NCI-H526 treated with DMSO at 0.1 percent for 48 hours (cell line): Measurements from ENCODE around the gene SPTBN2.
"Not testable (repeated sequence)": the region's sequence is repeated elsewhere in the genome, so short reads cannot be mapped to it uniquely, and the experiment has no call there.

Source experiments
- DNase-seq: peaks from one replicate; lab custom pipeline; 2025; lab: John Stamatoyannopoulos, UW

The SPTBN2 gene

DNA sequence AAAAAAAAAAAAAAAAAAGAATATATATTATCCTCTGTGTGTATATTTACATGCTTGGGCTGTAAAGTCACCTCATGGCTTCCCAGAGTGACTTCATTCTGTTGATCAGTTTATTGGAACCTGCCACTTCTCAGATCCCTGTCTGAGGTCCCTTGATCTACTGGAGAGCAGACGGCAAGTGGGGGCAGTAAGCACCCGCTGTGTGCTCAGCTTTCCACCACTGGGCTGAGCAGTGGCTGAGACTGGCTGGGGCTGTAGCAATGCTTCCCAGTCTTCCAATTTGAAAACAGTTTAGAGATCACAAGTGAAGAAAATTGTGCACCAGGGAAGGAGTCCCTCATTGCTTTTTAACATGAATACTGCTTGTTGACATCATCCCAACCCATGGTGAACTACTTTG, 44.4 kb downstream of the SPTBN2 start:
- DNase-seq = no peak

DNA sequence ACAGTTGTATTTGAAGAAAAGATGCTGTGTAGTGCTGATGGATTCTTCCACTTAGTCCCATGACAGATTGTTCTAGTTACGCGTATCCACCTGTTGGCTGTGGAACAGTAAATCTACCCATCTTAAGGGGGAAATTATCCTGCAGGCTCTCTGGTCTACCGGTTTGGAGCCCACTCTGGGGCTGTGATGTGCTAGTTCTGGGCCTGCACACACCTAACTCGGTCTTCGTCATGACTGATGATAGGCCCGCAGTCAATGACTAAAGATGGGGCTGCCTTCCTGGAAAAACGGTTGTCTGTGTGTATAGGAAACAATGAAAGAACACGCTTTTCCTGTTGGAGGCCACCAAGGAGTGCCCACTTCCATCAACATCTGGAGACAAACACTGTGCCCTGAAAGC, 45.1 kb downstream of the SPTBN2 start:
- no peak for DNase-seq

DNA sequence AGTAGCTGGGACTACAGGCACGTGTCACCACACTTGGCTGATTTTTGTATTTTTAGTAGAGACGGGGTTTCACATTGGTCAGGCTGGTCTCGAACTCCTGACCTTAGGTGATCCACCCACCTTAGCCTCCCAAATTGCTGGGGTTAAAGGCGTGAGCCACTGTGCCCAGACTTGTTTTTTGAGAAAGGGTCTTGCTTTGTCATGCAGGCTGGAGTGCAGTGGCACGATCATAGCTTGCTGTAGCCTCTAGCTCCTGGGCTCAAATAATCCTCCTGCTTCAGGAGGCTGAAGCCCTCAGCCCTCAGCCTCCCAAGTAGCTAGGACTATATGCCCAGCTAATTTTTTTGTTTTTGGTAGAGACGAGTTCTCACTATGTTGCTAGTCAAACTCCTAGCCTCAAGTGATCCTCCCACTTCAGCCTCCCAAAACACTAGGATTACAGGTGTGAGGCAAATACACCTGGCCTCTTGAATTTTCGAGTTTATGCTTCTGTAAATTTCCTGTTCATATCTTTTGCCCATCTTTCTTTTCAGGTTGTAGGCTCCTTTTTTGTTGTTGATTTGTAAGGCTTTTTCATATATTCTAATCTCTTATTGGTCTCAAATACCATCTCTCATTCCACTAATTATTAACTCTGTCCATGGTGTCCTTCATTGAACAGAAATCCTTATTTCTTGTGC, 47.9 kb downstream of the SPTBN2 start:
- DNase-seq = no peak

DNA sequence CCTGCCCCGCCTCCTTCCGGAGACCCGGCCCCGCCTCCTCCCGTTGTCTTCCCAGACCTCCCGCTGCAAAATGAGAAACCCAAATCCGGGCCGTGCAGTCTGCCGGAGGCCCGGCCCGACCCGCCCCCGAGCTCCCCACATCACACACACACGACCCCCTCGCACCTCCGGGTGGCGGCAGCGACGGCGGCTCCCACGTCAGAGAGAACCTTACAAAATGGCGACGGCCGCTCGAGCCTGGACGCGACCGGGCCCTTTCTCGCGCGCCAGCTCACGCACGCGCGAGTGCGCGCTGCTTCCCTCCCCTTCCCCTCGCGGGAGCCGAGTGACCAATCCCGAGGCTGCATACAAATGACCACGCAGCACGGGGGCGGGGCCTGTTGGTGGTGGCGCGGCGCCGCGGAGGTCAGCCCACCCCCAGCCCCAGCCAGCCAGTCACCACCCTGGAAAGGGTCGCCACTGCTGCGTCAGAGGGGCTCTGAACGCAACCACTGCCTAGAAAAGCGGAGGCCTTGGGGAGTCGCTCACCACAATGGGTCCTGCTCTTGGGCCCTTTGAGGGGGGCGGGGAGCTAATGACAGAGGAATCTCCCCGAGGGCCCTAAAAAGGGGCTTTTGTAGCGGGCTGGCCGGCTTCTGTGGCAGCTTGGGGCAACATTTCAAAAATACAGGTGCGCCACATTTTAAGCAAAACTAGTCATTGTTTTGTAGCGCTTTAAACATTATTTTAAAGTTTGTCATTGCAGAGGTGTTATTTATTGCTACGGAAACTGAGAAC, 51.2 kb downstream of the SPTBN2 start, which contains the start of gene RBM4B:
Gene RBM4B (minus strand): TSS at position 289 of the 777 bp plus-strand sequence. CDS start 808 bp downstream, outside the sequence.
- DNase-seq = peak; percentile 95

DNA sequence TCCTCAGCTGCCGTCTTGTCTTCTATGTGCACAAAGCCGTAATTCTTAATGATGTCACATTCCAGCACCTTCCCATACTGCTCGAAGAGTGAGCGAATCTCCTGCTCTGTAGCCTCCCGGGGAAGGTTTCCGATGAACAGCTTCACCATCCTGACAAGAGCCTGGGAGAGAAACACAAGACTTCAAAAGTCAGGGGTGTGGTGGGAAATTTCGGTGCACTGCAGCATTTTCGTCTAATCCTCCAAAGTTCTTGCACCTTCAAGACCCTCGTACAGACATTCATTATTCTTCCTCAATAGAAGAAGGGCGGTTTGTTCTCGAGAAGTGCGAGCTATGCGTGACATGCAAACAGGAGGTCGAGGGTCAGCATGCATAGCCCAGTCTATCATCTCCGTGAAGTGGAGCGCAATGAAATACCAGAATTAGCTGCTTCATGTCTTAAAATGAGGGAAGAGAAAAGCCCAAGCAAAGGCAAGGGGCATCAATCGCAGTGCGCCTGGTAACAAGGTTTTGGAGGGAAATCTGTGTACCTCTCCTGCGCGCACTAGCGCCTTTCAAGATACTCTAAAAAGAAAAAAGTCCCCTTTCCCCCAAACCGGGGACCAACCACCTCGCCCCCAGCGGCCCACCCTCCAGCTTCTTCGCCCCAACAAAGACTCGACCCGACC, 52.0 kb downstream of the SPTBN2 start:
- no peak for DNase-seq

DNA sequence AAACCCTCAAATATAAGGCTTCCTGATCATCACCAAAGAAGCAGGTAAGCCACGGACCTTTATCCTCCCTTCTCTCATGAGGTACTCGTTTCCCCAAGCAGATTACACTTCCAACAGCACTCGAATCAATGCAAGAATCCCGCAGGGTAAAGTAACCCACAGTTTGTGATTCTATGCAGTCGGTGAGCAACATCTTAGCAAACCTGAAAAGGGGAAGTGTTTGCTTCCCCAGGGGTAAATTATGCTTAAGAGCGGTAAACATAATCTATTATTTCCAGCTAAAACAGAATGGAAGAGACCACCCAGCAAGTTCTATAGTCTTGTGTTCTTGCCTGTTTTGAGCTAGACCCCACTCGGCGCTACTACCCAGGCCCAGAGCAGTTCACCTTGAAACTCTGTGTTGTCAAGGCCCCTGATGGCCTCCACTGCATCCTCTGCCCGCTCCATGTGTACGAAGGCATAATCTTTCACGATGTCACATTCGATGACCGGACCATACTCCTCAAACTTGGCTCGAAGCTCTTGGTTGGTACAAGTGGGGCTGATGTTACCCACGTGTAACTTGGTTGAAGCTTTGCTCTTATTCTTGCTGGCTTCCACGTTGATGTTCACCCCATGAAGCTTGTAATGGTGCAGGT, 52.6 kb downstream of the SPTBN2 start:
- no peak for DNase-seq

DNA sequence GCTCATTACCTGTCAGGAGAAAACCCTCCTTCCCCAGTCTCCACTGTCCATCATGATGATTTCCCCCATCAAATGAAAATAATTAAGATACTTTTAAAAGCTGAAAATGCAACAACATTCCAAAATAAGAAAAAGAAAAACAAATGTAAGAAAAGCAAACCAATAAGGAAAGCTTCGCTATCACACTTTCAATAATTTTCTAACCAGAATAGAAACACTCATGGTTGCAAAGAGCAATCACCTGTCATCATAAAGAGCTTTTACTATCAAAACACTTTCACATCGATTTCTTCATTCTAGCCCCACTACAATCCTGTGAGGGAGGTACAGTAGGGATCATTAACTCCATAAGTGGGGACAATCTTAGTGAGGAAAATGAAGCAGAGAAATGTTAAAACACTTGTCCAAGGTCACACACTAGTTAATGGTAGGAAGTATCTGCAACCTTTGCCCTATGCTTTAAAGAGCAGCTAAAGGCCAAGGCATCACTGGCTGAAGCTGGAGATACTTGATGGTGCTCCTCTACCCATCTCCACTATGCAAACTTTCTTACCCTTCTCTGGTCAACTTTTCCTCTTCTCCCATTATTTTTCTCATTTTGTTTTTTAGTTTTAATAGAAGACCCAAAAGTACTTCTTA, 53.9 kb downstream of the SPTBN2 start:
- DNase-seq = no peak

DNA sequence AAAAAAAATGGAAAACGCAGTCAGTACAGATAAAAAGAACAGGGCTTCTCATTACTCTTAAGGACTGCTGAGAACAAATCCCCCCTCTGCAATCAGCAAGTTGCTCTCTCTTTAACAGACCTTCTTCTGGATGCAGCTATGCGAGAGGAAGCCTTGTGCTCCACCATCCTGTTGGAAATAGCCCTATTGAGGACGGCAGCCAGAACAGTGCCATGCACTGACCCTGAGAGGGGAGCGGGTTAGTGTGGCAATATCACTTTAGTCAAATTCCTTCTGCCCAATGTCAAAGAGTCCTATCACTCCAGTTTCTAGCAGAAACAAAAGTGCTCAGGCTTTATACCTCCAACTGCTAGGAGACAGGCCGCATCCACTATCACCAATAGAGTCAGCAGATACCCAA, 58.2 kb downstream of the SPTBN2 start:
- DNase-seq = no peak

DNA sequence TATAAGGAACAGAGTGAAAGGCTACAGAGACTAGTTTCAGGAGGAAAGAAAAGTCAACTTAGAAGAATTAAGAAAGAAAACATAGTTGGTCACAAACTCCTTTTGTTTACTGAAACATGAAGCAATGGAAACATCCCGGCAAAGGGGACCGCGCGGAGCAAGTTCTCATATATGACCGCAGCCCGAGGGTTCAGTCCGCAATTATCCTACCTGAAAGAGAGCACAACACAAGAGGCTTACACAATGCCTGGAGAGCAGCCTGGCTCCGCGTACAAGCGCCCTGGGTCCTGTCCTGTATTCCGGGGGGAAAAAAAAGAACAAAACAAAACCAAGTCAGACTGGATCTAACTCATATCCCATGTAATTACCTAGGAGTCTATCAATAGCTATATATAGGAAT, 63.6 kb downstream of the SPTBN2 start:
- DNase-seq = no peak

DNA sequence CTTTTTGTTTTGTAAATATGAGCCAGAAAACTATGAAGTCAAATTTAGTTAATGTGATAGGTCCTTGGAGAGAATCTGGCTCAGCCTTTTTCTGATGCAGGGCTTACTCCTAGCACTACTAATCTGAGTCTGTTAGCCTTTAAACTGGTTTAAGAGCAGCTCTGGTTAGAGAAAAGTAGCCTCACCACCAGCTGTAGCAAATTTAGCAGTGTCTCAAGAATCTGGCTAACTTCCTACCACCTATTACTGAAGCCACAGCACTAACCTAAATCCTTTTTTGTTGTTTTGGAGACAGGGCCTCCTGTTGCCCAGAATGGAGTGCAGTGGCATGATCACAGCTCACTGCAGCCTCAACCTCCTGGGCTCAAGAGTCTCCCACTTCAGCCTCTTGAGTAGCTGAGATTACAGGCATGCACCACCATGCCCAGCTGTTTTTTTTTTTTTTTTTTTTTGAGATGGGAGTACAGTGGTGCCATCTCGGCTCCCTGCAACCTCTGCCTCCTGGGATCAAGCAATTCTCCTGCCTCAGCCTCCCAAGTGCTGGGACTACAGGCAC, 65.2 kb downstream of the SPTBN2 start:
- no peak for DNase-seq

DNA sequence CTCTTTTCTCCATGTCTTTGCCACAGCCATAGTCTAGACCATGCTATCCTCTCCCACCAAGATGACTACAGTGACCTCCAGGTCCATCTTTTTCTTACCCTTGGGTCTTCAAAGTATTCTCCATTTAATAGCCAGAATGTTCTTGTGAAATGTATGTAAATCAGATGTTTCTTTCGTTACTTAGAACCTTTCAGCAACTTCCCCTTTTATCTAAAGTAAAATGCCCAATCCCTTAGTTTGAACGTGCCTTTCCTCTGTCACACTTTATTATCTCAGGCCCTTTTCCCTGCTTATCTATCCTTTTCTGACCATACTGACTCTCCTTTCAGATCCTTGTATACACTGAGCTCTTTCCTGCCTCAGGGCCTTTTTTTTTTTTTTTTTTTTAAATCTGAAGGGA, 69.3 kb downstream of the SPTBN2 start:
- no peak for DNase-seq

DNA sequence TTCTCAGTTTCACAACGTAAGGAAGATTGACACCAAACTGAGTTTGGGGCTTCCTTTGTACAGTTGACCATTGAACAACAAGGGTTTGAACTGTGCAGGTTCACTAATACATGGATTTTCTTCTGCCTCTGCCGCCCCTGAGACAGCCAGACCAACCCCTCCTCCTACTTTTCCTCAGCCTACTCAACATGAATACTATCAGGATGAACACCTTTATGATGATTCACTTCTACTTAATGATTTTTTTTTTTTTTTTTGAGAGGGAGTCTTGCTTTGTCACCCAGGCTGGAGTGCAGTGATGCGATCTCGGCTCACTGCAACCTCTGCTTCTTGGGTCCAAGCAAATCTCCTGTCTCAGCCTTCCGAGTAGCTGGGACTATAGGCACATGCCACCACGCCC, 75.9 kb downstream of the SPTBN2 start:
- no peak for DNase-seq

DNA sequence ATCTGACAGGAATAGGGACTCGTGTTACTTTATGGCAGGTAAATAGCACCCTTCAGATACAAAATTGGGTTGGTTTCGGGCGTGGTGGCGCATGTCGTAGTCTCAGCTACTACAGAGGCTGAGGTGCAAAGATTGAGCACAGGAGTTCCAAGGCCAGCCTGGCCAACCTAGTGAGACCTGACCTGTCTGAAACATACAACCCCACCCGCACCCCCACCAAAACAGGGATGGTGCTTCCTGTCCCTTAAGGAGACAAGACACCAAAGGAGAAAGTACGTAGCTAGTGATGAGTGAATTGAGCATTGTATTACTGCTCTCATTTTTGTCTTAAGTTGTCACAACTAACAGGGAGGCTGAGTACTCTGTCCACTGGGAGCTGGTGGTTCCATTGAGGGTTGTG, 76.4 kb downstream of the SPTBN2 start:
- no peak for DNase-seq

DNA sequence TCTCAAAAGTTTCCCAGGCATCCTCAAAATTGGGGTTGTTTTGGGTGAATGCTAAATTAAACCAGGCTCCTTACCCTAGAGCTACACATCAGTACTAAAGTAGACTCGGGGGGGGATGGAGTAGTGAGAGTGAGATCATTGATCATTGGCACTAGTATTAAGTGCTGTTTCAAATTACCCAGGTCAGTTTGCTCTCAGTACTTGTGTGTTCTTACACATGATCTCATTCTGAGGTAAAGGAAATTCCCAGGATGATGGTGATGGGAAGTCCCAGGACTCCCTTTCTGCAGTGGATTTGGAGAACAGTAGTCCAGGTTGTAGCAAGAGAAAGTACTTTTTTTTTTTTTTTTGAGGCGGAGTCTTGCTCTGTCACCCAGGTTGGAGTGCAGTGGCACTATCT, 78.0 kb downstream of the SPTBN2 start:
- no peak for DNase-seq

DNA sequence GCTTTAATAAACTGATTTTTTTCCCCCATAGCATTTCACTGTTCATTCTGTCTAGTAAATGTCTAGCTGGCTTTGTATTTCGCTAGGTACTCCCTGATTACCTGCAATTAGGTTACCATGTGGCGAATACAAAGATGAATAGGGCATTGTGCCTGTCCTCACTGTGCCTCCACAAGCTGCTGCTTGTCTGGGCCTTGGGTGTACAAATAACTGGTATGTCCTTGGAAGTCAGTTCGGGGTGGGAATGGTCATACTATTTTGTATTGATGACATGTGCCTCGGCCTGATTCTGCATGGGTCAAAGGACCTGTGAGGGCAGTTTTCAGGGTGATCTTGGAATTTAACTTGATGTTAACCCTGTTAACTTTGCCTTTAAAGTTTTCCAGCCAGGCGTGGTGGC, 79.1 kb downstream of the SPTBN2 start:
- DNase-seq = no peak

DNA sequence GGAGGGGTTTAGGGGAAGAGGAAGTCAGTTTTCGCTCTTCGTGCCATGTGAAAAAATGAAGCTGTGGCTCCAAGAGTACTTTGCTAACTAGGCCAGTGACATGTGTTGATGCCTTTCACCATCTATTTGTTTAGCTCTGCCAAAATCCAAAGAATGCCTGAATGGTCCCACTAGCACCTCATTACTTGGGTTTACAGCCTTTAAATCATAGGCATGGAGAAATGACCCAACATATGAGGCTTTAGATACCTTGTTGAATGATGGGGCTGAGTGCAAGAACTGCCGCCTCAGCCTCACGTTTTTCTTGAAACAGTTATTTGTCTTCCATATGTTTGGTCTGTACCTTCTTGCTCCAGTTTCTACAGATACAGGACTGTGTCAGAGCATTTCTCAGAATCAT, 82.2 kb downstream of the SPTBN2 start:
- no peak for DNase-seq

DNA sequence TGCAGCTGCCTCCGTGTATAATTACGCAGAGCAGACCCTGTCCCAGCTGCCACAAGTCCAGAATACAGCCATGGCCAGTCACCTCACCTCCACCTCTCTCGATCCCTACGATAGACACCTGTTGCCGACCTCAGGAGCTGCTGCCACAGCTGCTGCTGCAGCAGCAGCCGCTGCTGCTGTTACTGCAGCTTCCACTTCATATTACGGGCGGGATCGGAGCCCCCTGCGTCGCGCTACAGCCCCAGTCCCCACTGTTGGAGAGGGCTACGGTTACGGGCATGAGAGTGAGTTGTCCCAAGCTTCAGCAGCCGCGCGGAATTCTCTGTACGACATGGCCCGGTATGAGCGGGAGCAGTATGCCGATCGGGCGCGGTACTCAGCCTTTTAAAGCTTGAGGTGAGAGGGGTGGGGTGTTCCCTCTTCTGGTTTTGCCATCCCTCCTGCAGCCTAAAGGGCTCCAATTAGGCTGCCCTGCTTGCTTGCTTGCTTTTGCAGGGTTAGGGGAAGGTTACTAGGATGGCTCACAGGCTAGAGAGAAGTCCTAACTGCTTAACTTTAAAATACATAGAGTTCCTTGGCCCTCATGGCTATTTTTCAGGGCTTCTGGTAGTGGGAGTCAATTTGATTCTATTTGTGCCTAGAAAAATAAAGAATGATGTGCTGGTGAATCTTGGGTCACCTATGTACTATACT, 85.1 kb downstream of the SPTBN2 start:
- DNase-seq = no peak

DNA sequence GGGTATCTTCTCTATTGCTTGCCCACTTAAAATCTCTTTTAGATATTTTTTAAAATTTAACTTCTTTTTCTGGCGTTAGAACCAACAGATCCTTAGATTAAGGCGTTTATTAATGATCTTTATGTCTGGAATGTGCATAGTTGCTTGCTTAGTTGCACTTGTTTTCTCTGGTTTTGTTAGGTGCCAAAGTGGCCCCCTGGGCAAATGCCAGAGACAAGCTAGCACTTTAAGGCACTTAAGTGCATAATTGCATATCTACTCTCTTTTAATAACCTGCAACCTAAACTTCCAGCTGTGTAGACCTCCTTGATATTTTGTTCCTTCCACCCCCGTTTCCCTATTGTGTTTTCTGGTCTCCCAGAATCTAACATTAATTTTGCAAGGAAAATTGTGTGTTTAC, 87.2 kb downstream of the SPTBN2 start:
- DNase-seq = no peak

DNA sequence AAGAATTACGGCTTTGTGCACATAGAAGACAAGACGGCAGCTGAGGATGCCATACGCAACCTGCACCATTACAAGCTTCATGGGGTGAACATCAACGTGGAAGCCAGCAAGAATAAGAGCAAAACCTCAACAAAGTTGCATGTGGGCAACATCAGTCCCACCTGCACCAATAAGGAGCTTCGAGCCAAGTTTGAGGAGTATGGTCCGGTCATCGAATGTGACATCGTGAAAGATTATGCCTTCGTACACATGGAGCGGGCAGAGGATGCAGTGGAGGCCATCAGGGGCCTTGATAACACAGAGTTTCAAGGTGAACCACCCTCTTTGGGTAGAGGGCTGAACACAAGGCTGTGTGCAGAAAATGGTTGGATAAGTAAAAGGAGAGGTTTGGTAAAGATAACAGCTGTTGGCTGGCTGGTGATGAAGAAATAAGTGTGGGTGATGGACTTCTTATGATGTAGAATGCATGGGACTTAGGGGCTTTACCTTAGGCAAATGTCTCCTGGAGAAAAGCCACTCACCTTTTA, 89.1 kb downstream of the SPTBN2 start:
- DNase-seq = not testable (repeated sequence)

DNA sequence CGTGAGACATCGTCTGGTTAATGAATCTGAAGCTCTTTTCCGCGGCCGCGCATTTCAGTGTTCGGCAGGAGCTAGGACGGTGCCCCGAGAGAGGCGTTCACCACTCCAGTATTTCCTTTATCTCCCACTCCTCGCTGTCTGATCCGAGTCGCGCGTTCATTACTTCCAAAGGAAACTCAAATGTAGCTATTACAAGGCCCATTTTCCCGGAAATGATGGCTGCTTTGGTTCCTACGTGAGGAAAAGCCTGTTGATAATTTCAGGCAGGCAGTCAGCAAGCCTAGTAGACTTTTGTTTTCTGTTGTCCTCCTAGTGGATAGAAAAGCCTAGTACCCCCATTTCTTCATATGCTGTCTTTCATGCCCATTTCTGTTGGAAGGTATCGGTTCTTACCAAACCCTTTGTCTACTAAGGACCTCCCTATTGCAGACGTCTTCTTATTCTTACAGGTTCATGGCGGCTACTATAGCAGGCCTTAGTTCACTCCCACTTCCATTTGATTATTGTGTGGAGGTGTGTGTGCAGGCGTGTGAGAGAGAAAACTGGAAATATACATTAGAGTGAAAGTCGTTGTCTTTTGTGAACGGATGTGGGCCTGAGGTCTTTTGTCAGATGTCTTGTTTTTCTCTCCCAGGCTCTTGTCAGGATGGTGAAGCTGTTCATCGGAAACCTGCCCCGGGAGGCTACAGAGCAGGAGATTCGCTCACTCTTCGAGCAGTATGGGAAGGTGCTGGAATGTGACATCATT, 89.8 kb downstream of the SPTBN2 start:
- no peak for DNase-seq
